Retinal pigment epithelial cell (primary cell): ENCODE results near the gene PLD4.

Experiments
- DNase-seq: peaks from one replicate; pipeline ENCODE4 v3.0.0-alpha.2; 2010; ENCODE audit warnings: low read depth
- H3K4me3 ChIP-seq: 2 replicates; pipeline ENCODE4 v1.5.1; 2011; ENCODE audit warnings: mild to moderate bottlenecking, low read length, control low read depth, moderate library complexity
- TF ChIP-seq, protein P1 (sequence below): conservative IDR thresholded peaks from 2 replicates; pipeline ENCODE4 v1.5.1; 2011; ENCODE audit warnings: low read depth, low read length, control low read depth, inconsistent platforms

Gene PLD4

DNA sequence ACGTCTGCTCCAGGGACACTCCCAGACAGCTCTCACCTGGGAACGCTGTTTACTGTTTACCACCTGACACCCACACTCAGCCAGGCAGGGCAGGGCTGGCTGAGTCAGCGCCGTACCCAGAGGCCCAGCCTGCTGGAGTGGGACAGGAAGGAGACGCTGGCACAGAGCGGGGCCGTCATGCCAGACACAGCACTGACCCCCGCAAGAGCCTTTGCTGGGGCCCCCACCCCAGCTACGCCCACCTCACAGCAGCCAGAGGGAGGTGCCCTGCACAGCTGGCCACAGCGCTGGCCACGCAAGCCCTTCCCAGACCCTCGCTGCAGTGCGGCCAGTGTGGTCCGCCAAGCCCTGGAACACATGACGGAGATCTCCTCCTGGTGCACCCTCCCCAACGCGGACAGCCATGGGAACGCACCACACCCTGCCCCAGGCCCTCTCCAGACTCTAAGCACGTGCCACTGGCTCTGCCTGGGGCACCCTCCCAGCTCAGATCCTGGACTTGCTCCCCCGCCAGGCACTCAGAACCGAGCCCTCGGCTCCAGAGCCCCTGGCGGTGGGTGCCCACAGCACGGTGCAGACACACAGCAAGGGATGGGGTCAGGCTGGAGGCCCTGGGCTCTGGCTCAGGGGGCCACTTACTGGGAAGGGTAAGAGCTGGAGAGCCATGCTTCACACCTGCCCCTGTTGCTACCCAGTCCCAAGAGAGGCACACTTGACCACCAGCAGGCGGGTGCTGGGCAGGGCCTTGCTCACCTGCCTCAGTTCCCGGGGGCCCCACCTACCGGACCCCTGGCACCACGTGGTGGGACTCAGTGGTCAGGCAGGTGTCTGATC is 47.8 kb downstream of the PLD4 start:
- no peak overlapping the region for H3K4me3 ChIP-seq
- TF ChIP-seq, protein P1, sequence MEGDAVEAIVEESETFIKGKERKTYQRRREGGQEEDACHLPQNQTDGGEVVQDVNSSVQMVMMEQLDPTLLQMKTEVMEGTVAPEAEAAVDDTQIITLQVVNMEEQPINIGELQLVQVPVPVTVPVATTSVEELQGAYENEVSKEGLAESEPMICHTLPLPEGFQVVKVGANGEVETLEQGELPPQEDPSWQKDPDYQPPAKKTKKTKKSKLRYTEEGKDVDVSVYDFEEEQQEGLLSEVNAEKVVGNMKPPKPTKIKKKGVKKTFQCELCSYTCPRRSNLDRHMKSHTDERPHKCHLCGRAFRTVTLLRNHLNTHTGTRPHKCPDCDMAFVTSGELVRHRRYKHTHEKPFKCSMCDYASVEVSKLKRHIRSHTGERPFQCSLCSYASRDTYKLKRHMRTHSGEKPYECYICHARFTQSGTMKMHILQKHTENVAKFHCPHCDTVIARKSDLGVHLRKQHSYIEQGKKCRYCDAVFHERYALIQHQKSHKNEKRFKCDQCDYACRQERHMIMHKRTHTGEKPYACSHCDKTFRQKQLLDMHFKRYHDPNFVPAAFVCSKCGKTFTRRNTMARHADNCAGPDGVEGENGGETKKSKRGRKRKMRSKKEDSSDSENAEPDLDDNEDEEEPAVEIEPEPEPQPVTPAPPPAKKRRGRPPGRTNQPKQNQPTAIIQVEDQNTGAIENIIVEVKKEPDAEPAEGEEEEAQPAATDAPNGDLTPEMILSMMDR = peak; percentile 30
- DNase-seq = peak; percentile 88

GRCh38 chr14:104973135-104973384 is 48.4 kb downstream of the PLD4 start:
- no peak overlapping the region for H3K4me3 ChIP-seq
- DNase-seq = peak; percentile 98

DNA sequence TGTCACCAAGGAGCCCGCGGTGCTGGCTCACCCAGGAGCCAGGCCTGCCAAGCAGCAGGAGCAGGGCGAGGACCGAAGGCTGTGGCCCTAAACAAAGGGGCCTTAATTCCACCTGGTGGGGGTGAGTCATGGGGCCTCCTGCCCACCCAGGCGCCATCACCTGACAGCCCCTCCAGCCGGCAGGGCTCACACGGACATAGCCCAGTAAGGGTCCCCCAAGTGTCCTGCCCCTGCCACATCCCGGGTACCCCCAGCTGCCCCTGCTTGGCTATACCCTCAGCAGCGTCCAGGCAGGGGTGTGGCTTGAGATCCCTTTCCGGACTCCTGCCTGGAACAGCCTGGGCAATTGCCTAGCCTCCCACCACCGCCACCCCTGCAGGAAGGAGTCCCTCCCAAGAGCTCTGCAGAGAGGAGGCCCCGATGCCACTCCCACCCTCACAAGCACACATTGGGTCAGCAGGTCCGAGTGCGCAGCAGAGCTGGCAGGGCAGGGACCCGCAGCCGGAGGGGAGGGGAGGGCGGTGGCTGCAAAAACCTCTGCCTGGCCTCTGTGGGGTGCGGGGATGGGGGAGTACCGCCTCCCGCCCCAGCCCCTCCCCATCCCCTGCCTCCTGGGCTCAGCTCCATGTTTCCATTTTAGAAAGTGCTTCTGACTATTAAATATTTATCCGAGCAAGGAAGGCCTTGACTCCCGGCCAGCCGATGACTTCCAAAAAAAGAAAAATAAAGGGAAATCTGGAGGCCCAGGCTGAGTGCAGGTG is 48.9 kb downstream of the PLD4 start:
- TF ChIP-seq, protein P1 = no peak
- no peak for DNase-seq
- H3K4me3 ChIP-seq = no peak overlapping the region

More at GRCh38 chr14:104973135-104973384, 48.4 kb downstream of the PLD4 start:
- TF ChIP-seq, protein P1 = no peak

- no peak overlapping the region for H3K4me3 ChIP-seq
- no peak for DNase-seq
- TF ChIP-seq, protein P1 = no peak
Observed at GRCh38 chr14:104974146-104974541, 49.5 kb downstream of the PLD4 start.

DNA sequence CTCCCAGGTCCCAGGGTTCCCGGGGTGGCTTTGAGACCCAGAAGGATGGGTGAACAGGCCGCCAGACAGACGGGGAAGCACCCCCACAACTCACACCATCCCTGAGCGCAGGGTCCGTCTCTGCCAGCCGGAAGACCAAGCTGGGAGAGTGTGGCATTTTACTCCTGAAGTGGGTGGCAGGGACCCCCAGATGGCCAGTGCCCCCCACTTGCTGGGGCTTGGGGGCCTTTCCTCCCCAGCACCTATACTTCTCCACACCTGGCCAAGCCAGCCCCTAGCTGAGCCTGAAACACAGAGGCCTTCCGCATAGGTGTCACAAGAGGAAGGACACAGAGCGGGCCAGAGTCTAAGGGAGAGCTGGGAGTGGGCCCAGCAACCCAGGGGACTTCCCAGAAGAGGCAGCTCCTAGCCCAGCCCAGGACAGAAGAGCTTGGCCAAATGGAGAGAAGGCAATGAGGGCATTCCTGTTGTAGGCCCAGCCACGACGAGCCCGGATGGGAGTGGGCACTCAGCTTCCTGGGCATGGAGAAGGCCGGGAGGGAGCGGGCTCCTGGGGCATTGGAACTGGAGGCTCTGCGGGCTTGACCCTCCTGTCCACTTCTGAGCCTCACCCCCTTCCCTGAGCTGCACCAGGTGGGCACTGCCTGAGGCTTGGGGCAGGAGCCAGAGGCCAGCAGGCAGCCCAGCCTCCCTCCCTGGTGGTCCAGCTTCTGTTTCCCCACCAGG is 50.1 kb downstream of the PLD4 start:
- no peak for DNase-seq
- TF ChIP-seq, protein P1 = no peak
- H3K4me3 ChIP-seq = no peak overlapping the region

GRCh38 chr14:104975481-104976197 is 51.0 kb downstream of the PLD4 start:
- TF ChIP-seq, protein P1 = peak; percentile 42
- no peak for DNase-seq
- H3K4me3 ChIP-seq = no peak overlapping the region
